Renal cortical epithelial cell (primary cell): ENCODE measurements around the gene CASP5. TPM values are rescaled to one million over a fixed set of nuclear protein-coding genes. Genes with fewer than 3 reads are reported as not detected.

Experiments
- DNase-seq: peaks from one replicate; pipeline ENCODE4 v3.0.0-alpha.2; 2011; ENCODE audit warnings: low read depth
- total RNA-seq: library from RNA; depleted of rRNA; stranded (reverse); fragments of >200 nt; gene quantifications from 2 replicates; pipeline ENCODE4 v1.2.3, GENCODE V29; 2014

Gene CASP5
- total RNA-seq, 1 donor from 2014 or later = not detected

GRCh38 chr11:104967534-104968354 is 55.2 kb downstream of the CASP5 start:
- DNase-seq = peak; percentile 26

- no peak for DNase-seq
Observed at GRCh38 chr11:104965735-104966134, 57.2 kb downstream of the CASP5 start.

GRCh38 chr11:104964247-104964646 is 58.7 kb downstream of the CASP5 start:
- DNase-seq = peak; percentile 7

- DNase-seq = no peak
Observed at GRCh38 chr11:104962852-104963251, 60.1 kb downstream of the CASP5 start.

GRCh38 chr11:104957280-104957679 is 65.7 kb downstream of the CASP5 start:
- DNase-seq = no peak

GRCh38 chr11:104956528-104956927 is 66.4 kb downstream of the CASP5 start:
- peak; percentile 75 for DNase-seq

- peak; percentile 75 for DNase-seq
Observed at GRCh38 chr11:104946907-104947306, 76.1 kb downstream of the CASP5 start.

Other genes starting within 250 kb of the CASP5 start
- not detected in 2 replicates for gene CASP12, start 124.7 kb downstream of the CASP5 start, total RNA-seq
- gene CASP4, start 54.6 kb downstream of the CASP5 start, total RNA-seq = 150 and 201 TPM in 2 replicates
- gene CASP1, start 12.0 kb upstream of the CASP5 start, total RNA-seq = 8.3 and 8.6 TPM in 2 replicates
- gene CARD16, start 22.2 kb upstream of the CASP5 start, total RNA-seq = 0.50 and 4.9 TPM in 2 replicates
- gene CARD18, start 116.6 kb upstream of the CASP5 start, total RNA-seq = not detected in 2 replicates